Fibroblast of lung (primary cell): ENCODE measurements around the gene SRPX2.

Experiments
- EZH2 ChIP-seq: IDR thresholded peaks from 2 replicates; pipeline ENCODE4 v1.5.1; 2012; ENCODE audit warnings: low read length, control low read depth, mild to moderate bottlenecking; ENCODE audit errors: missing control alignments
- TF ChIP-seq, protein P1 (sequence below), 2 donors: IDR thresholded peaks in 1 of 2; conservative IDR thresholded peaks in 1 of 2; 1 replicate in 1 of 2; 2 replicates in 1 of 2; pipeline ENCODE4 v1.5.1; 2011 to 2012; ENCODE audit warnings: low read length in 2 of 2, control low read depth in 1 of 2, inconsistent platforms in 1 of 2, low read depth in 1 of 2, mild to moderate bottlenecking in 1 of 2

DNA sequence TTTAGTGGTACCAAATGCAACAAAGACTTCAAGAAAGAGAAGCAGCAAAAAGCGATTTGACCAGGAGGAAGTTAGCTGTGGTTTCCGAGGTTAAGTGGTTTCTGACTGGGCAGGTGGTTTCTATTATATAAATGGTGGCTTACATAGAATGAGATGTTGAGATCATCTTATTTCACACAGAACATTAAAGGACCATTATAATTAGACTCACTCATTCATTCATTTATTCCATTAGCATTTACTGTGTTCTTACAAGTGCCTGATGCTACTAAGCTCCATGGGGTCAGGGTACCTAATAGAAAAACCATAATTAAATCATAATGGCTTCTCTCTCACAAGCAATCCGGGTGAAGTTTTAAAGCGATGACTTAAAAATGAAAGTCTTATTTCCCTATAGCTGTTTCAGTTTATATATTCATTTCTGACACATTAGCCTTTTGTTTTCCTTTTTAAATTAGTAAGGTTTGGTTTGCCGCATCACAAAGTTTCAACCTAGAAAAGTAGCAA, 18.0 kb upstream of the SRPX2 start:
- TF ChIP-seq EZH2, result no peak
- TF ChIP-seq, protein P1, sequence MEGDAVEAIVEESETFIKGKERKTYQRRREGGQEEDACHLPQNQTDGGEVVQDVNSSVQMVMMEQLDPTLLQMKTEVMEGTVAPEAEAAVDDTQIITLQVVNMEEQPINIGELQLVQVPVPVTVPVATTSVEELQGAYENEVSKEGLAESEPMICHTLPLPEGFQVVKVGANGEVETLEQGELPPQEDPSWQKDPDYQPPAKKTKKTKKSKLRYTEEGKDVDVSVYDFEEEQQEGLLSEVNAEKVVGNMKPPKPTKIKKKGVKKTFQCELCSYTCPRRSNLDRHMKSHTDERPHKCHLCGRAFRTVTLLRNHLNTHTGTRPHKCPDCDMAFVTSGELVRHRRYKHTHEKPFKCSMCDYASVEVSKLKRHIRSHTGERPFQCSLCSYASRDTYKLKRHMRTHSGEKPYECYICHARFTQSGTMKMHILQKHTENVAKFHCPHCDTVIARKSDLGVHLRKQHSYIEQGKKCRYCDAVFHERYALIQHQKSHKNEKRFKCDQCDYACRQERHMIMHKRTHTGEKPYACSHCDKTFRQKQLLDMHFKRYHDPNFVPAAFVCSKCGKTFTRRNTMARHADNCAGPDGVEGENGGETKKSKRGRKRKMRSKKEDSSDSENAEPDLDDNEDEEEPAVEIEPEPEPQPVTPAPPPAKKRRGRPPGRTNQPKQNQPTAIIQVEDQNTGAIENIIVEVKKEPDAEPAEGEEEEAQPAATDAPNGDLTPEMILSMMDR (conservative IDR thresholded peaks at IDR 0.05 in 1 of 2, IDR thresholded peaks at IDR 0.05 in 1 of 2; ENCODE audit: low read depth in 1 of 2, low read length in 2 of 2), result no peak
